Measurements from ENCODE around the gene KCNH8. TPM values are rescaled to one million over a fixed set of nuclear protein-coding genes. Genes with fewer than 3 reads are reported as not detected.
A peak's percentile ranks its signal among the peaks of the same experiment; 100 is the strongest.
"Not testable (repeated sequence)": the region's sequence is repeated elsewhere in the genome, so short reads cannot be mapped to it uniquely, and the experiment has no call there.

KCNH8 gene
- polyA plus RNA-seq, 1 donor, result 0.10 TPM

DNA sequence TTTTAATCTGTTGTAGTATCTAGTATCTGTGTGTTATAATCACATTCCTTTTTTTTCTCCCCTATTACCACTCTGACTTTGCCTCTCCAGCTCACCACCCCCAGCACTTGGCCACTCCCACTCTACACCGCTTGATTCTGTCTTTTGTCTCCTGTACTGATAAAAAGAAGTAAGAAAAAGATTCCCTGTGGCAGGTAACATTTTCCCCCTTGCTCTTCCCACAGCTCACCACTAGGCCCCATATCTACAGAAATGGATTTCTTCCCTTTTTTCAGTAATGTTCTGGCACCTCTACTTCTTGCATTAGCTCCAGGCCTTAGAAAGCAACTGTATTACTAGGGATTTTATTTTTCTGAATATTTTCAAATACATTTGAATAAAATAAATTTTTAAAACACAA, 25.6 kb downstream of the KCNH8 start:
- DNase-seq (ENCODE audit: low read depth), result no peak

DNA sequence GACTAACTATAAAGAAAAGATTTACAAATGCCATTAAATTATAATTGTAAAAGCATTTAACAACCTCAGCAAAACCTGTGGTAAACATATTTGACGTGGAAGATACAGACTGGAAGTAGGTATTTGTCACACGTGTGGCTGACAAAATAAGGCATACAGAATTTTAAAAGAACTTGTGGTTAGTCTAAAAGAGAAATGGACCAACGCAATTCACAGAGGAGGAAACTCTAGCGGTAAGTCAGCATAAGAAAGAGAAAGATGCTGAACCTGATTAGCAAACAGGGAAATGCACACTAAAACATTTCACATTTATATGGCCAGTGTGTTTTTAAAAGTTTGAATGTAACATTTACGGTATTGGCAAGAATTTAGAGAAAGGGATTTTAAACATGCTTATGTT, 35.3 kb downstream of the KCNH8 start:
- DNase-seq (ENCODE audit: low read depth), result no peak

DNA sequence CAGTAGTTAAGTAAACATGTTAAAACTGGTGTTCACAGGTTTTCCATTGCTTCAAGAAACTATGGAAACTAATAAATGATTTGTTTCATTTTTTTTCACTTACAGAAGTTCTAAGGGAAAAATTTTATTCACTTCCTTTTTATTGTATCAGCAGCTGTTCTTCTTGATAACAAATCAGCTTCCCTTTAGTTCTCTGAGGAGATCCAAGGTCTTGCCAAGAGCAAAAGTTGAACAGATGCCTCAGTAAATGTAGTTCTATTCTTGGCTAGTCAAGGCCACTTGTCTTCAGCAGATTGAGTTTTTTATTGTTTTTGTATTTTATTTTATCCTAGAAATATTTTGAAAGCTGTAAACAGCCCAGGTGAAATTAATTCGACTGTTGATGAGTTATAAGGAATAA, 41.8 kb downstream of the KCNH8 start:
- DNase-seq (ENCODE audit: low read depth), result no peak

DNA sequence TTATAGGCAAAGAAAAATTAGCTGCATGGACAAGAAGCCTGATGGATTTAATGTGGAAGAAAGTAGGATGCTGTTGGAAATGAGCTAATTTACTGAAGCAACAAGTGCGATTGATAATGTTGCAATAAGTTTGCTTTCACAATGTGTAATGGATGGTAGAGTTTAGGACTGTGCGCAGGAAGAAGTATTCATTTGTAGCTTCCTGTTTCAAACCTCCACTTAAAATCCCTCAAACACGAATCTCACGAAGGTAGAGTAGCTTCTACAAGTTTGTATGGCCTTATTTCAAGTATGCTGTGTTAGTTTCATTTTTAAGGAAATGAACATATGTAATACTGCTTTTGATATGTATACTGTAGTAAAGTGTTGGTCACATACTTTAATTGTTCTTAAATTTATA, 42.3 kb downstream of the KCNH8 start:
- DNase-seq (ENCODE audit: low read depth), result no peak

DNA sequence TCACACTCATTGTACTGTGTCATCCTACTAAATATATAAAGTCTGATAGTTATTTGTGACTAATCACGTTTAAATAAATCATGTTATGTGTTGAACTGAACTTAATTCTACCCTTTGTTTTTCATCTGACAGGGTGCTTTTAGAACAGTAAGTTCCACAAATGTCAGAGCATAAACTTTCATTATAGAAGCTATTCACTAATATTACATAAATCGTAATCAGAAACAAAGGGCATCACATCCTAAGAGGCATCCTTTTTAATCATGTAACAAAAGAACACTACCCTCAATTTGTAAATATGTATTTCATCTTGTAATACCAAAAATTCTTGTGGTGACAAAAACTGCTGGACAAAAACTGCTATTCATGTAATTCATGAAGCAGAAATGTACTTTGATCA, 50.8 kb downstream of the KCNH8 start:
- no peak for DNase-seq (ENCODE audit: low read depth)

DNA sequence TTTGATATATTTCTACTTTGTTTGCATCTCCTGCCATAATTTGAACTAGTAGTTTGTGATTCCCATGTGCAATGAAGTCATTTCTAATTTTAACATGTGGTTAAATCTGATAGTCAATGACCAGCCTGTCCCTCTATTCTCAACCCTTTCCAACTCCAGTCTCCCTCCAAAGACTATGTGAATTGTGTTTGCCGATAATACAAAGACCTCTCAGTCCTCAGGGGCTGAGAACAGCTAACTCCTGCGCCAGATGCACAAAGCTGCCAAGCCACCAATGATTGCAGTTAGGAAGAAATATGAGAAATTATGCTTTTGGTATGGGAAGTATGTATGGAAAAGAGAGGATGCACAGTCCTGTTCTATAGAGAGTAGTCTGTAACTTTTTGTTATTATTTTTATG, 54.0 kb downstream of the KCNH8 start:
- DNase-seq (ENCODE audit: low read depth), result no peak

DNA sequence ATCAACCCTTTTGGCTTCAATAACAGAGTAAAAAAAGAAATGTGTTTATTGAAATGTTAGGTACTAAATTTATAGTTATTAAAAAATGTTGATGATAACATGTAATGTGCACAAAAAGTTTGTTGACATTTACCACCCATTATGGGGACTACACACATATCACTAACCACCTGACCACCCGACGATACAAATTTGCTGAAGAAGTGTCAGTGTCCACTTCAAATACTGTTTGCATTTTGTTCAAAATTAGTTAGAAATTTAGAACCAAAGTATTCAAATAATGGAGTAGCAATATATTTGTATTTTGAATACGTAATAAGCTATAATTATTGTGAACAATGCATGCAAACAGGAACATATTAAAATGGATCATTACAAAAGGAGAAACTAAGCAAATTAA, 54.4 kb downstream of the KCNH8 start:
- no peak for DNase-seq (ENCODE audit: low read depth)

DNA sequence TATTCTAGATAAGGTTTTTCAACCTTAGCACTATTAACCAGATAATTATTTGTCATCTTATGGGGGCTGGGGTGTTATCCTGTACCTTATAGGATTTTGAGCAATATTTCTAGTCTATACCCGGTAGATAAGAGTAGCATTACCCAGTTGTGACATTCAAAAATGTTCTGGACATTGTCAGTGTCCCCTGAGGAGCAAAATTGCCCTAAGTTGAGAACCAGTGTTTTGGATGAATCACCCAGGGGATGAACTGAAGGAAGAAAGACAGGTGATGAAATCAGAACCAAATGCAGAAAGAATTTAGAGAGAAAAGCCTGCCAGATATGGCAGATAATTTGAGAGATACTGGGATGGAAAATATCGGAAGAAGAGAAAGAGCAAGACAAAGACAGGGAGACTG, 58.2 kb downstream of the KCNH8 start:
- DNase-seq (ENCODE audit: low read depth), result no peak

DNA sequence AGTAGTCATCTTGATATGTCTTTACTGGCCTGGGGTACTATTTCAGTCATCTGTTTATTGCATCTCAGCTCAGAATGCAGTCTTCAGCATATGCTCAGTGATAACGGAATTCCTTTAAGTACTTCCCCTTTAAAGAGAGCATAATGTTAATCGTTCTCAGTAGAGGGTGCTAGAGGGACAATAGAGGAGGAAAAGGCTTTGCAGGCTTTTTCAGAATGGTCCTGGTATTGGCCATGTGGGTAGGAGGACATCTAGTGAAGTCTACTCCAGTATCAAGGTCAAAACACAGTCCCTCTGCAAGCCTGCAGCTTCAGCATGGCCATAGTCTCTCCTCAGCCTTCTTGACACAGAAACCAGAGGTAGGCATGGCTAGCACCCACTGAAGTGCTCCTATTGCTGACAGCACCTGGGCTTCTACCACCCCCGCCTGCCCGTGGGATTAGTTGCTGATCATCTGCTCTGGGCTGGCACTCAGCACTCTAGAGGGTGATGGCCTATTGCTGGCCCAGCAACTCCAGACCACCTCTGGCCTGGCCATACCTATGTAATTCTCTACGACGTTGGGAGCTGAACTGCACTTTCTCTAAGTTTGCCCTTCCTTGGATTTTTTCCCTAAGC, 65.4 kb downstream of the KCNH8 start:
- DNase-seq (ENCODE audit: low read depth), result no peak

DNA sequence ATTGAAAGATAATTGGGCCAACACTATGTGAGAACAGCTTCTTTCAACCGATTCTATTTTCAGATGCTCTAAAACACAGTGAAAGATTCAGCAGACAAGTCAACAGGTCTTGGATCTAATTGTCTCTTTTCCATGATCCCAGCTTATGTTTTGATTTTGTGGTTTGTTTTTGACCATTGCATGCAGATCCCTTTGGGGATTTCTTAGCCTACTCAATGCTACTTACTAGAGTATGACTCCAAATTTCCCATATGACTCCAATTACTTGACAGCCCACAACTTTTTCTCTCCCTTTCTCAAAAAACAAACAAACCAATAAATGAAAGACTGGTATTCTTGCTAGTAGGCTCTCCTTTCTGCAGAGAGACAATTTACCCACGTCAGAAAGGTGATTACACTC, 67.1 kb downstream of the KCNH8 start:
- peak; percentile 11 for DNase-seq (ENCODE audit: low read depth)

DNA sequence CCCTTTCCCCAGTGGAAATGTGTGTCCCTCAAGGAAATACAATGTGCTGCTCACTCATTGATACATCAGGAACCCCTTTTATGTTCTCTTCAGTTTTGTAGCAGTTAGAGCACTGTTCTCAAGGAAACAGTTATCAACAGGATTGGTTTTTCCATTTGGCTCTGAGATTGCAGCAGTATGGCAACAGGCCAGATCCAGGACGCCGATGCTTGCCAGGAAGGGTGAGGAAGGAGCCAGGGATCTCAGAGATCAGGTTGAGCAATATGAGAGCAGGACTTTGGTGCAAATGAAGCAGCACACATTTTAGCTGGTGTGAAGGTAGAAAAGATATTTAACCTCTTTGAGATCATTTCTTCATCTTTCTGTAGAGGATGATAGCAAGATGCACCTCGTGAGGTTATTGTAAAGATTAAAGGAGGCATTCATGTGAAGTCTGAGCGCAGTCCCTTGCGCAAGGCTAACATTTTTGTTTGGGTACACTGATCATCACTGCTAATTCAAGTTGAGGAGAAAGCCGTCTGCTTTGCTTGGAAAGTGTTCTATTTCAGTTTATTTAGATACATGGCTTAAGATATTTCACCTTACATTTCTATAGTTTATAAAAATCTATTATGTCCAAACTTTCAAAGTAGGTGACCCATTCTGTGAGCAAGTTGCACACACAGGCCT, 68.5 kb downstream of the KCNH8 start:
- DNase-seq (ENCODE audit: low read depth), result no peak

DNA sequence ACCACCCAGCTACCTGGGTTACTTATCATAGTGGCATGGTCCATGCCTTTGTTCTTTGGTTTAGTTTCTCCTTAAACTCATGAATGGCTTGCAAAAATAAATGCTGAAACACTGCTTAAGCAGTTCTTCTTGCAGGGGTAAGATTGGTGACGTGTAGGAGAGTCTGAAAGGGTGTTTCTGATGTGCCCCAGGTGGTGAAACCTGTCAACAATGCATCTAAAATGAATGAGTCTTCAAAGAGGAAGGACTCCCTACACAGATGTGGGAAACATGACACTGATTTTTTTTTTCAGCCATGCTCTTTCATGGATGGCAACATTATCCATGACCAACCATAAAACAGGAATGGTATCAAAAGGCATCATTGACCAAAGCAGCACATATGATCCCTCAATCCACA, 72.0 kb downstream of the KCNH8 start:
- no peak for DNase-seq (ENCODE audit: low read depth)

DNA sequence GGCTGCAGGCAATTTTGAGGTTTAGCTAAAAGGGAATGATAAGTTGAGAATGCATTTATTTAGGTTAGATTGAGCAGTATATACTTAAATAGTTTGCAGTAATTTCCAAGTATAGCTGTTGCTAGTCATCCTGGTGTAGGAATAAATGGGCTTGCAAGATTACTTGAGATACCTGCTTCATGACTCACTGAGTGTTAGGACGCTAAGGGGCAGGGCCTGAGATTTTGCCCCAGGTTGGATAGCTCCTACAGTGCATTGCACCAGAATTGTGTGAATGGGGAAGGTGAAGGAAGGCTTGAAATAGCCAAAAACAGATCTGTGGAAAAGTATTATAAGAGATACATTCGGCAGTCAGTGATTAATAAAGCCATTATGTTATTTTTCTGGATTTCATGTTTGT, 72.8 kb downstream of the KCNH8 start:
- DNase-seq (ENCODE audit: low read depth), result no peak

DNA sequence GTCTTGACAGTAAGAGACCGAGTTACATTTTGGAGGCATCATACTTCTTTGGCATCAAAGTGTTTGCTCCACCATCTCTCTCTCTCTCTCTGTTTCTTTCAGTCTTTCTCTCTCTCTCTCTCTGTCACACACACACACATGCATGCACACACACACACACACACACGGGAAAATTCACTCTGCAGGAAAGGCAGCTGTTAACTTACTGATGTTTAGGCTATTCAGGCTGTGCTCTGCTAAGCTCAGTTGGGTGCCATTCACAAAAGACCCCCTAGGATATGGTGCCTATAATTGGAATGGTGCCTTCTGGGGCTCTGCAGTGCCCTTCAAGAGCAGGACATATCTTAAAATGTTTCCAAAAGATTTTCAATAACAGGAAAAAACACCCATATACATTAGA, 78.2 kb downstream of the KCNH8 start:
- no peak for DNase-seq (ENCODE audit: low read depth)

DNA sequence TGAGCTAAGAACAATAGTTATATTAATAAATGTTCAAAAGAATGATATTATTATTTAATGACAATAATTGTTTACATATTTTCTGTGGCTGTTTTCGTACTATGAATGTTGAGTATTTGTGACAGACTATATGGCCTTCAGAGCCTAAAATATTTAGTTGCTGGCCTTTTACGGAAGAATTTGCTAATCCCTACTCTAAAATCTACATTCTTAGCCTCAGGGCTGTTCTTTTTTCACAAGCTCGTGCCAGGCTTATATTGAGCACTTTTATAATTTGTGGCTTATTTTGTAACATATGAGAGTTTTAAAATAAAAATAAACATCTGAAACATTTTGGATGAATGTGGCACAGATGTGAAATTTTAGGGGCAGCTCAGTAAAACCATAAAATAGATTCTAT, 79.9 kb downstream of the KCNH8 start:
- no peak for DNase-seq (ENCODE audit: low read depth)

DNA sequence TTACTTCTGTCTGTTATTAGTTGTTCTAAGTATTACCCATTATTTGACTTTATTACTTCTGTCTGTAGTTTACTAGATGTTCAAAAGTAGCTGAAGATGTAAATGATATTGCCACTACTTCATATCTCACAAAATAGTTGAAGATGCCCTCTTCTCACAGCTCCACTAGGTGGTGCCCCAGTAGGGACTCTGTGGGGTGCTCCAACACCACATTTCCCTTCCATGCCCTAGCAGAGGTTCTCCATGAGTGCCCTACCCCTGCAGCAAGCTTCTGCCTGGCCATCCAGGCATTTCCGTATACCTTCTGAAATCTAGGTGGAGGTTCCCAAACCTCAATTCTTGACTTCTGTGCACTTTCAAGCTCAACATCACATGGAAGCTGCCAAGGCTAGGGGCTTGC, 80.8 kb downstream of the KCNH8 start:
- no peak for DNase-seq (ENCODE audit: low read depth)

DNA sequence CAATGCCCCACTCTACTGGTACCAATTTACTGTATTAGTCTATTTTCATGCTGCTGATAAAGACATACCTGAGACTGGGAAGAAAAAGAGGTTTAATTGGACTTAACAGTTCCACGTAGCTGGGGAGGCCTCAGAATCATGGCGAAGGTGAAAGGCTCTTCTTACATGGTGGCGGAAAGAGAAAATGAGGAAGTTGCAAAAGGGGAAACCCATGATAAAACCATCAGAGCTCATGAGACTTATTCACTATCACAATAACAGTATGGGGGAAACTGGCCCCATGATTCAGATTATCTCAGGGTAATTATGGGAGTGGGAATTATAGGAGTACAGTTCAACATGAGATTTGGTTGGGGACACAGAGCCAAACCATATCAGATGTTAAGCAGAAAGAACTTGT, 81.6 kb downstream of the KCNH8 start:
- not testable (repeated sequence) for DNase-seq (ENCODE audit: low read depth)

DNA sequence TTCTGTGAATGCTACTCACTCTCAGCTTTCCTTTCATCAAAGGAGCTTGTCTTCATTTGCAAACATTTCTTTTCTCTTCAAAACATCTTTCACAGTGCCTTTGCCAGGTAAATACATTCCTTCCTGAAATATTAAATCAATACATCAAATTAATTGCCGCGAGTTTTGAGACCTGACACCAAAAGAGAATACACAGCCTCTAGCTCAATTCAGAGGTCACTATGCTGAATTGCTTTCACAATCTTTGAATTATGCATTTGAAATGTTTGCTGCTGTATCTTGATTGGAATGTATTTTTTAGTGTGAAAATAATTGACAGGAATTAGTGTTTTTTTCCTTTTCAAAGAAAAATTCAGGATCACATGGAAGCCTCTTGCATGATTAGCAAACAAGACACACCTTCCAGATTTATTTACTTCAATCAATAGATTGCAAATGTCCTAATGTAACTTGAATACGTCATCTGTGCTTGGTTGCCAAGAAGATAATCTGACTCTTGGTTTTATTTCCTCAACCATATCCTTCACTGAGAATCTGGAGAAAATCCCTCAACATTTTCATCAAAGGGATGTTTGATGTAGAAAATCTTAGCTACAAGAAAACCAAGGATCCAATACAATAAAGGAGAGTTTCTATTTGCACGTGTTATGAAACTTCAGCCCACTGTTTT, 83.6 kb downstream of the KCNH8 start:
- no peak for DNase-seq (ENCODE audit: low read depth)

DNA sequence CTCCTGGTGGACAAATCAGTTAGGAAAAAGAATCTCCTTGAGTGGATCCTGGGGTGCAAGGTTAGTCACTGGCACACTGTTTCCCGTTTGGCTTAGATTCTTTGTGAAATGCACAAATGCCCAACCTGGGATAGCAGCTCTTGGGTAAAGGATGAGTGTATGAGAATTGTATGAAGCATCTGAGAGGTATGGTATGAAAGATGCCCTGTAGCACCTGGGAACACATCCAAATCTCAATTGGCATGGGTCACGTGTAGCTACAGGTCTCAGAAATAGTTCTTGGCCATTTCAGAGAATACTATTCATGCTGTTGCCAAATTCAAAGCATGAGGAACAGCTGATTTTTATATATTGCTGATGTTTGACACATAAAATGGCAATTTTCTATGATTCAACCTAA, 84.3 kb downstream of the KCNH8 start:
- no peak for DNase-seq (ENCODE audit: low read depth)

DNA sequence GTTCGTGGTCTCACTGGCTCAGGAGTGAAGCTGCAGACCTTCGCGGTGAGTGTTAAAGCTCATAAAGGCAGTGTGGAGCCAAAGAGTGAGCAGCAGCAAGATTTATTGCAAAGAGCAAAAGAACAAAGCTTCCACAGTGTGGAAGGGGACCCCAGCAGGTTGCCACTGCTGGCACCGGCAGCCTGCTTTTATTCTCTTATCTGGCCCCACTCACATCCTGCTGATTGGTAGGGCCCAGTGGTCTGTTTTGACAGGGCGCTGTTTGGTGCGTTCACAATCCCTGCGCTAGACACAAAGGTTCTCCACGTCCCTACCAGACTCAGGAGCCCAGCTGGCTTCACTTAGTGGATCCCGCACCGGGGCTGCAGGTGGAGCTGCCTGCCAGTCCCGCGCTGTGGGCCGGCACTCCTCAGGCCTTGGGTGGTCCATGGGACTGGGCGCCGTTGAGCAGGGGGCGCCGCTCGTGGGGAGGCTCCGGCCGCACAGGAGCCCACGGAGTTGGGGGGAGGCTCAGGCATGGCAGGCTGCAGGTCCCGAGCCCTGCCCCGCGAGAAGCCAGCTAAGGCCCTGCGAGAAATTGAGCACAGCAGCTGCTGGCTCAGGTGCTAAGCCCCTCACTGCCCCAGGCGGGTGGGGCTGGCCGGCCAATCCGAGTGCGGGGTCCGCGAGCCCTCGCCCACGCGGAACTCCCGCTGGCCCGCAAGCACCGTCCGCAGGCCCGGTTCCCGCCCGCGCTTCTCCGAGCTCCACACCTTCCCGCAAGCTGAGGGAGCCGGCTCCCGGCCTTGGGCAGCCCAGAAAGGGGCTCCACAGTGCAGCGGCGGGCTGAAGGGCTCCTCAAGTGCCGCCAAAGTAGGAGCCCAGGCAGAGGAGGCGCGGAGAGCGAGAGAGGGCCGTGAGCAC, 85.8 kb downstream of the KCNH8 start:
- DNase-seq (ENCODE audit: low read depth), result not testable (repeated sequence)

DNA sequence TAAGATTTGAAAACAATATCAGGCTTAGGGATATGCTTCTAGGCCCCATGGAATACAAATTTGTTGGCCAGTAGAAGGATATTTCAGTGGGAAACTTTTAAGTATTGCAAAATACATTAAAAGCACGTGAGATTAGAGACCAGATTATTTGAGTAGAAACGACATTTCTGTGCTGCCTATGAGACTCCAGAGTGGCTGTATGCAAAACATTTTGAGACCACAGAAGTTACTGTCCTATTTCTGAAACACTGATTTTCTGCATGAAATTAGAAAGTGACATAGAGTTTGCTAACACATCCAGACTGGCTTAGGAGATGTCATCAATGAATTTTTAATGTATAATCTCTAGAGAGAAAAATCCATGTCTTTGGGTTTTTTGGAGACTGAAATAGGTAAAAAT, 99.8 kb downstream of the KCNH8 start:
- DNase-seq (ENCODE audit: low read depth), result no peak

DNA sequence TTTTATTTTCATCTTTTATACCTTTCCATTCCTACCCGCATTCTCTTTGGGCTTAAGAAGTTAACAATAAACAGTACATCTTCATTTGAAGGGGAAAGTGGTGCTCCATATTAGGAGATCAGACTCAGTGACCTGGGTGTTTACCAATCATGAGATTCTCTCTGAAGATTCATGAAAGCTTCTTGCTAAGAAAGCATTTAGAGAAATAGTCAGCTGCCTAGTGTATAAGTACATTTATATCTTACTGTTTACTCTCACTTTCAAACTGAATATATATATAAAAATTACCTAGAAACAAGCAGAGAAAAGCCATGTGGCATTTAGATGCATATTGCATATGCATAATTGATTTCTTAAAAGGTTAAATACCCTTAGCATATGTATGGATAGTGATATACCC, 100.5 kb downstream of the KCNH8 start:
- no peak for DNase-seq (ENCODE audit: low read depth)

All from forelimb muscle (tissue), 1 donor.